Mammary epithelial cell (primary cell): ENCODE results near the gene NACC2.

ENCODE experiments used
- CTCF ChIP-seq, 2 donors: IDR thresholded peaks in 1 of 2; conservative IDR thresholded peaks in 1 of 2; 2 replicates each; pipeline ENCODE4 v1.5.1; 2011 to 2012; ENCODE audit warnings: inconsistent platforms in 2 of 2, low read length in 2 of 2, mild to moderate bottlenecking in 2 of 2, control low read depth in 1 of 2, low read depth in 1 of 2; ENCODE audit not compliant: insufficient read depth in 1 of 2; ENCODE audit errors: extremely low read depth in 1 of 2
- EZH2 ChIP-seq: IDR thresholded peaks from 2 replicates; pipeline ENCODE4 v1.6.1; 2012; ENCODE audit warnings: low read length, inconsistent platforms, borderline replicate concordance

GRCh38 chr9:135987838-135988404 is 107.2 kb downstream of the NACC2 start:
- no peak for TF ChIP-seq CTCF (conservative IDR thresholded peaks at IDR 0.05 in 1 of 2, IDR thresholded peaks at IDR 0.05 in 1 of 2; ENCODE audit: extremely low read depth in 1 of 2, insufficient read depth in 1 of 2, low read depth in 1 of 2, low read length in 2 of 2)
- no peak for TF ChIP-seq EZH2
